ENCODE measurements around the gene OTX1. TPM values are rescaled to one million over a fixed set of nuclear protein-coding genes. Genes with fewer than 3 reads are reported as not detected.
A peak's percentile ranks its signal among the peaks of the same experiment; 100 is the strongest.

The OTX1 gene
- total and polyA plus RNA-seq, 2 of the 8 experiments (the other 6 are each of a cell fraction or from before 2014, with no cell fraction given) = 0.24 to 3.3 TPM

DNA sequence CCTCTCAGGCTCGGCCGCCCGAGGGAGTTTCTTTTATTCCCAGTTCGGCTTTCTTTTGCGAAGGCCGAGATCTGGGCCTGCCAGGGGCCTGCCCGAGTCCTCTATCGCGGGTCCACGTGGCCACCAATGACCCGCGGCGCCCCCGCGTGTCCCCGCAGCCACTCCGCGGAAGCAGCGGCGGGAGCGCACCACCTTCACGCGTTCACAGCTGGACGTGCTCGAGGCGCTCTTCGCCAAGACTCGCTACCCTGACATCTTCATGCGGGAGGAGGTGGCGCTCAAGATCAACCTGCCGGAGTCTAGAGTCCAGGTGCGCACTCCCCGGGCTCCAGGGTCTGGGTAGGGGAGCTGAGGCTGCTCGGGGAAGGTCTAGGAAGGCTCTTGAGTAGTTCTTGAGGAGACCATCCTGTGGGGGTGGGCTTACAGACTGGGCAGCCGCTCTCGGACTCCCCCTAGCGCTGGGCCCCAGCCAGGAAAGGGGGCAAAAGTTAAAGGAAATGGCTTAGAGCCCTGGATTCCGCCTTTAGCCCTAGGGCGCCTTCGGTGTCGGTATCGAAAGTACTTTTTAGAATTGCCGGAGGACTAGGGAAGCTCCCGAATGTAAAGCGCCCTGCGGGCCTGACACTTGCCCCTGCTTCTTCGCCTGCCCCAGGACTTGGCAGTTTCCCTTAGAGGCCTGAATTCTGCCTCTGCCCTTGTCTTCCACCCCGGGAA, 3.4 kb downstream of the OTX1 start:
- no peak overlapping the region for H3K14ac ChIP-seq (ENCODE audit: insufficient read length)
- H3K4ac ChIP-seq (replicated peaks; ENCODE audit: insufficient read length, low read depth, low read length) = no peak overlapping the region
- H3K36me3 ChIP-seq (ENCODE audit: control insufficient read depth in 2 of 4, insufficient read depth in 4 of 4, low read length in 3 of 4) = peaks cover 0 to 16% (median 0%) of the 10 kb centered on the region in 4 experiments; a peak in 2 of 8 replicates
- POLR2A ChIA-PET (ENCODE audit: partially characterized antibody) = interaction anchor here (1.3 to 4.9 kb wide), 2 partner anchors 9 to 597 kb away, joined by 3 to 31 read pairs; no protein-coding TSS in a partner anchor
- no peak overlapping the region for H3K9ac ChIP-seq (replicated peaks in 1 of 4; ENCODE audit: extremely low read depth in 1 of 4, low read depth in 3 of 4, low read length in 3 of 4)
- H2AFZ ChIP-seq (ENCODE audit: low read length) = no peak overlapping the region
- CTCF ChIA-PET (ENCODE audit: partially characterized antibody) = interaction anchor here (0.8 to 6.5 kb wide), 12 partner anchors 10 to 597 kb away, joined by 3 to 50 read pairs (median 4); no protein-coding TSS in a partner anchor
- FAIRE-seq (peak; percentile 45), DNase-seq (ENCODE audit: low read depth in 1 of 2, low spot score in 2 of 2) (peak; percentile 80 to 96)
- no peak overlapping the region for H2BK120ac ChIP-seq (replicated peaks; ENCODE audit: low read depth, low read length)
- H3K4me3 ChIP-seq (ENCODE audit: extremely low read depth in 1 of 4, insufficient read depth in 2 of 4, low read depth in 3 of 4, low read length in 4 of 4) = peak overlapping the region in 3 of 4 experiments; percentile 29 to 74 (median 44); a peak in 6 of 8 replicates
- H3K4me1 ChIP-seq (replicated peaks in 1 of 4; ENCODE audit: control insufficient read depth in 3 of 4, insufficient read depth in 4 of 4, low read length in 3 of 4) = peaks cover 9 to 59% (median 47%) of the 10 kb centered on the region in 4 experiments
- H2AK5ac ChIP-seq (ENCODE audit: low read depth, low read length) = no peak overlapping the region; the same call in 1 of the 2 replicates
- no peak overlapping the region; the same call in 1 of the 2 replicates for H2BK15ac ChIP-seq (ENCODE audit: low read length)
- H3K79me1 ChIP-seq (ENCODE audit: low read depth, low read length) = no peaks in the 10 kb centered on the region
- H3K56ac ChIP-seq (replicated peaks; ENCODE audit: insufficient read length, low read depth, low read length) = no peak overlapping the region
- H3K23ac ChIP-seq (ENCODE audit: insufficient read length) = no peak overlapping the region
- H3K27me3 ChIP-seq (replicated peaks in 1 of 4; ENCODE audit: control insufficient read depth in 3 of 4, extremely low read depth in 1 of 4, insufficient read depth in 3 of 4, low read length in 3 of 4) = peaks cover 63 to 96% (median 92%) of the 10 kb centered on the region in 4 experiments
- H4K20me1 ChIP-seq (replicated peaks in 1 of 2; ENCODE audit: control insufficient read depth in 1 of 2, insufficient read depth in 2 of 2, low read length in 2 of 2) = peaks cover 13 to 21% of the 10 kb centered on the region in 2 experiments
- peak overlapping the region; percentile 90; the same call in 1 of the 2 replicates for H2BK20ac ChIP-seq (ENCODE audit: low read length)
- H3K79me2 ChIP-seq (ENCODE audit: control insufficient read depth in 1 of 2, insufficient read depth in 2 of 2, low read length in 2 of 2) = no peaks in the 10 kb centered on the region
- H3K27ac ChIP-seq (ENCODE audit: low read depth, low read length) = no peak overlapping the region
- H3K23me2 ChIP-seq (ENCODE audit: low read depth, low read length) = peaks cover 32% of the 10 kb centered on the region
- H3K9me3 ChIP-seq (ENCODE audit: insufficient read depth in 2 of 2, low read depth in 1 of 2, low read length in 1 of 2) = no peaks in the 10 kb centered on the region
- WGBS, 2 experiments (ENCODE audit: extremely low coverage in 1 of 2, insufficient coverage in 1 of 2, insufficient read length in 1 of 2, insufficient replicate concordance in 2 of 2, low coverage in 1 of 2, low lambda C conversion rate in 2 of 2, missing lambda C conversion rate in 1 of 2) = 2% methylated on average over 48 of the region's 48 CpGs; no CpG with 5 or more reads in 1 of the 2 experiments
- H4K8ac ChIP-seq (ENCODE audit: extremely low read depth, insufficient read depth, low read length) = no peak overlapping the region; the same call in 1 of the 2 replicates
- peak overlapping the region; percentile 36 for H3K18ac ChIP-seq (ENCODE audit: extremely low read depth, low read length)
- 0 out of 2 replicates have a peak overlapping the region, but pooled peaks have one; percentile 84 for H2BK12ac ChIP-seq (ENCODE audit: low read depth, low read length)
- H2BK5ac ChIP-seq (ENCODE audit: low read depth, low read length) = no peak overlapping the region
- no peak overlapping the region for H4K91ac ChIP-seq (replicated peaks; ENCODE audit: insufficient read length, low read length)
- H3K4me2 ChIP-seq (ENCODE audit: insufficient read depth in 1 of 2, low read depth in 2 of 2, low read length in 2 of 2) = peak overlapping the region; percentile 68 to 86
- no peak overlapping the region for H4K5ac ChIP-seq (ENCODE audit: insufficient read length, low read depth, low read length)
- TF ChIP-seq FOSL1 (IDR thresholded peaks at IDR 0.05; ENCODE audit: insufficient read depth, low read depth, low read length) (no peak), CREB1 (IDR thresholded peaks at IDR 0.05) (no peak), ASH2L (IDR thresholded peaks at IDR 0.05; ENCODE audit: low read length) (peak; percentile 61), SIN3A (conservative IDR thresholded peaks at IDR 0.05 in 1 of 2, IDR thresholded peaks at IDR 0.05 in 1 of 2; ENCODE audit: low read depth in 1 of 2, low read length in 2 of 2) (peak in 1 of 2 experiments; percentile 28; a peak in 1 of 4 replicates), POLR2A (IDR thresholded peaks at IDR 0.05; ENCODE audit: control extremely low read depth in 1 of 2, low read depth in 2 of 2, low read length in 2 of 2) (no peak), CEBPB (IDR thresholded peaks at IDR 0.05; ENCODE audit: low read depth, low read length) (no peak), TEAD4 (IDR thresholded peaks at IDR 0.05; ENCODE audit: low read depth, low read length) (0 out of 2 replicates have a peak, but pooled peaks have one; percentile 3), POU5F1 (IDR thresholded peaks at IDR 0.05; ENCODE audit: low read depth, low read length) (no peak), POLR2AphosphoS5 (IDR thresholded peaks at IDR 0.05; ENCODE audit: low read depth, low read length) (peak; percentile 18; the same call in 1 of the 2 replicates), BCL11A (IDR thresholded peaks at IDR 0.05; ENCODE audit: low read depth in 2 of 2, low read length in 2 of 2) (no peak), BACH1 (IDR thresholded peaks at IDR 0.05; ENCODE audit: low read length) (no peak; the same call in 1 of the 2 replicates)
- TF ChIP-seq, protein P1, sequence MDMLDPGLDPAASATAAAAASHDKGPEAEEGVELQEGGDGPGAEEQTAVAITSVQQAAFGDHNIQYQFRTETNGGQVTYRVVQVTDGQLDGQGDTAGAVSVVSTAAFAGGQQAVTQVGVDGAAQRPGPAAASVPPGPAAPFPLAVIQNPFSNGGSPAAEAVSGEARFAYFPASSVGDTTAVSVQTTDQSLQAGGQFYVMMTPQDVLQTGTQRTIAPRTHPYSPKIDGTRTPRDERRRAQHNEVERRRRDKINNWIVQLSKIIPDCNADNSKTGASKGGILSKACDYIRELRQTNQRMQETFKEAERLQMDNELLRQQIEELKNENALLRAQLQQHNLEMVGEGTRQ (IDR thresholded peaks at IDR 0.05; ENCODE audit: low read length) = no peak

Measured in H1 (cell line).